HG03520 (cell line): ENCODE results near the gene FAAP24.
"Not testable (repeated sequence)": the region's sequence is repeated elsewhere in the genome, so short reads cannot be mapped to it uniquely, and the experiment has no call there.

Experiments
- ATAC-seq: cut with Tn5 transposase; IDR thresholded peaks from one replicate; pipeline ENCODE4 v1.9.1; 2021; ENCODE audit warnings: mild to moderate bottlenecking, moderate library complexity; ENCODE audit not compliant: unreplicated experiment

FAAP24 gene, protein sequence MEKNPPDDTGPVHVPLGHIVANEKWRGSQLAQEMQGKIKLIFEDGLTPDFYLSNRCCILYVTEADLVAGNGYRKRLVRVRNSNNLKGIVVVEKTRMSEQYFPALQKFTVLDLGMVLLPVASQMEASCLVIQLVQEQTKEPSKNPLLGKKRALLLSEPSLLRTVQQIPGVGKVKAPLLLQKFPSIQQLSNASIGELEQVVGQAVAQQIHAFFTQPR

GRCh38 chr19:32971715-32972540 lies at the start of gene FAAP24, which contains the start of gene CEP89:
FAAP24 (plus strand) TSS chr19:32972242; CDS start chr19:32973197, 955 bp downstream.
CEP89 (minus strand) TSS chr19:32971958; CDS start chr19:32971874, 84 bp downstream.
- ATAC-seq: peak; percentile 97

DNA sequence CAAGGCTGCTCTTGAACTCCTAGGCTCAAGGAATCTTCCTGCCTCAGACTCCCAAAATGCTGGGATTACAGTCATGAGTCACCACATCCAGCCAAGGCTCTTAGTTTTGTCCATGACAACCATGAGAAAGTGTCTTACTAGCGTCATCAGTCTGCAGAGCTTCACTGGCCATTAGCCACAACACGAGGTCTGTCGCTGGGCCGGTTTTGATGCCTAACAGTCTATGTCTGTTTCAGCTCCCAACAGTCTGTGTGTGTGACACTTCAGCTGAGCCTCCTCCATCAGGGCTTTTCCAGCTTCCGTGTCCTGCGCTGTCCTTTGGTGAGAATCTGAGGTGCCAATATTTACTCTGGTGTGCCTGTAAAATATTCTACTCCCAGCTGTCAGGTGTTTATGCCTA lies 47.8 kb upstream of the FAAP24 start:
- no peak for ATAC-seq

GRCh38 chr19:32928806-32929205 lies 43.2 kb upstream of the FAAP24 start:
- ATAC-seq: no peak

GRCh38 chr19:32930567-32930966 lies 41.5 kb upstream of the FAAP24 start:
- no peak for ATAC-seq

GRCh38 chr19:32933571-32933970 lies 38.5 kb upstream of the FAAP24 start:
- no peak for ATAC-seq

- no peak for ATAC-seq
Measured at GRCh38 chr19:32935629-32936028, 36.4 kb upstream of the FAAP24 start.

DNA sequence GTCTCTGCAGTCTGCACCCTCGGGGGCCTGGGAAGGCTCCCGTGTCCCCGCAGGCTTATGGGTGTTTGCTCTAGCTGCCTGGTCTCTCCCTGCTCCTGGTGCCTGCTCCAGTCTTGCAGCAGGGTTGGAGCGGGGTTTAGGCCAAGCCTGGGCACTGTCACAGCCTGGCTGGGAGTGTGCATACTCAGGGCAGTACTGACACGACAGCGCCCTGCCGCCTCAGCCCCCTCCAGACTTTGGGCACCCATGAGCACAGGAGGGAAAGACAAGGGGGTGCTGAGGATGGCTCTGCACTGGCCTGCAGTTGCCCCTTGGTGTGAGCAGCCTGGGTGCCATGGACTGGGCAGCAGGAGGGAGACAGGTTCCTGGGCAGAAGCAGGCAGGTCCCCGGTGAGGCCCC lies 36.0 kb upstream of the FAAP24 start:
- ATAC-seq: no peak

DNA sequence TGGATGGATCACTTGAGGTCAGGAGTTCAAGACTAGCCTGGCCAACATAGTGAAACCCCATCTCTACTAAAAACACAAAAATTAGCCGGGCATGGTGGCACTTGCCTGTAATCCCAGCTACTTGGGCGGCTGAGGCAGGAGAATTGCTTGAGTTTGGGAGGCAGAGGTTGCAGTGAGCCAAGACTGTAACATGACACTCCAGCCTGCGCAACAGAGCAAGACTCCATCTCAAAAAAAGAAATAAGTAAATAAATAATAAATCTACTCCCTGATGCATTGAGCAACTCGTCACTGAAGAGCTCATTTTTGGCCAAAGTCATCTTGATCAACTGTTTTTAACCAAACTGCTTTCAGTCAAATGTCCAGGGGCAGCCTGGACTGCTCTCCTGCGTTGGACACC lies 30.8 kb upstream of the FAAP24 start:
- not testable (repeated sequence) for ATAC-seq

DNA sequence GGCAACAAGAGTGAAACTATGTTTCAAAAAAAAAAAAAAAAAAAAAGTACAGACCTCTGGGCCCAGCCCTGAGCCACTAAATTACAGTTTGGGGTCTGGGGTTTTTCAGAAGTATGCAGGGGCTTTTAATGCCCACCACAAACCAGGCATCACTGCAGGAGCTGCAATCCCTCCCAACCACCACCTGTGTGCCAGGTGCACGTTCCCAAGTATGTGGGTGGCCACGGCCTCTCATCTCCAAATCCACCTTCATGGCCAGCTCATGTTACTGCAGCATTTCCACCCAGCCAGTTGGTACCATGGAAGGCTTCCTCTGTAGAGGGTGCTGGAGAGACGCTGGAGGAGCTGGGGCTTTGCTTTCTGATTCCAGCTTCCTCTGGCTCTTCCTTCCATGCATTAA lies 26.8 kb upstream of the FAAP24 start:
- no peak for ATAC-seq

- ATAC-seq: no peak
Measured at GRCh38 chr19:32966750-32967149, 5.3 kb upstream of the FAAP24 start.

DNA sequence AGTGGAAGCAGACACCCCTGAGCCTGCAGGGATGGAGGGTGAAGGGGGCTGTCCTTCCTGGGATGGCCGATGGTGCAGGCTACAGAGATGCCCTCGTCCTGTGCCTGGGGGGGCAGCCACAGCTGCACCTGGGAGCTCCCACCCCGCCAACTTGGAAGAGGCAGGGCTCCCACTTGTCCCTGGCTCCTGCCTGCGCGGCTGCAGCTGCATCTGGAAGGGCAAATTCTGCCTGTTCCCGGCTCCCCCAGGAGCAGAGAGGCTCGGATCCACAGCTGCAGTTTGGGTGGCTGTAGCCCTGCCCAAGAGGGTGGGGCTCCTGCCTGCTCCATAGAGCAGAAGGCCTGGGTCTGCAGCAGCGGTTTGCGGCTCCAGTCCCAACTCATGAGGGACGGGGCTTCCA lies 2.5 kb upstream of the FAAP24 start:
- no peak for ATAC-seq

GRCh38 chr19:32971012-32971595 lies 938 bp upstream of the FAAP24 start:
- ATAC-seq: no peak

GRCh38 chr19:32976223-32976805 lies 4.3 kb downstream of the FAAP24 start:
- ATAC-seq: no peak

- ATAC-seq: no peak
Measured at GRCh38 chr19:32977280-32977679, 5.2 kb downstream of the FAAP24 start.

DNA sequence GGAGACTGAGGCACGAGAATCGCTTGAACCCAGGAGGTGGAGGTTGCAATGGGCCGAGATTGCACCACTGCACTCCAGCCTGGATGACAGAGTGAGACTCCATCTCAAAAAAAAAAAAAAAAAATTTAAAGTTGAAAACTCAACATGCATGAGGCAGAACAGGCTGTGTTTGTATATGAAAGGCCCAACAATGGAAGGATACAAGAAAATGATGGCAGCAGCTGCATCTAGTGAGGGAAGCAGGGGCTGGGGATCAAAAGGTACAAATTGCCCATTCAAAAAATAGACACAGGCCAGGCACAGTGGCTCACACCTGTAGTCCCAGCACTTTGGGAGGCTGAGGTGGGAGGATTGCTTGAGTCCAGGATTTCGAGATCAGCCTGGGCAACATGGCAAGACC lies 5.8 kb downstream of the FAAP24 start:
- ATAC-seq: not testable (repeated sequence)

- ATAC-seq: not testable (repeated sequence)
Measured at GRCh38 chr19:32979807-32980206, 7.8 kb downstream of the FAAP24 start.

GRCh38 chr19:32982488-32982887 lies 10.4 kb downstream of the FAAP24 start:
- not testable (repeated sequence) for ATAC-seq

GRCh38 chr19:32988254-32988653 lies 16.2 kb downstream of the FAAP24 start:
- not testable (repeated sequence) for ATAC-seq

GRCh38 chr19:32988724-32989123 lies 16.7 kb downstream of the FAAP24 start:
- ATAC-seq: no peak

DNA sequence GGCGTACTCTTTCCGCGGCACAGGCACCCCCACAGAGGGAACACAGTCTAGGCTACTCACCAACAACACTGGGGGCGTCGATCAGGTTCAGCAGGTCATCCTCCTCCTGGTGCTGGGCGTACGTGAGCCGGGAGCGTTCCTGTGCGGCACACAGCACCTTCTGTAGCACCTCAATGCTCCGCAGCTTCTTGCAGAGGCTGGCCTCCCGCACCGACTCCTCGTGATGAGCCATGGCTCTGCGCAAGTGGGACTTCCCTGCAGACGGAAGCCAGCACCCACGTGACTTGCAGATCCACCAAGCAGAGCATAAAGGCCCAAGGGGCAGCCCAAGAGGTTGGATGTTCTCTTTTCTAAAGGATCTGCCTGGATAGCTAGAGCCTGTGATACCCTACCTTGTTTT lies 23.9 kb downstream of the FAAP24 start:
- ATAC-seq: not testable (repeated sequence)

GRCh38 chr19:32997061-32997464 lies 25.0 kb downstream of the FAAP24 start:
- not testable (repeated sequence) for ATAC-seq
